Measurements from ENCODE around the gene IL36G.

Gene IL36G

DNA sequence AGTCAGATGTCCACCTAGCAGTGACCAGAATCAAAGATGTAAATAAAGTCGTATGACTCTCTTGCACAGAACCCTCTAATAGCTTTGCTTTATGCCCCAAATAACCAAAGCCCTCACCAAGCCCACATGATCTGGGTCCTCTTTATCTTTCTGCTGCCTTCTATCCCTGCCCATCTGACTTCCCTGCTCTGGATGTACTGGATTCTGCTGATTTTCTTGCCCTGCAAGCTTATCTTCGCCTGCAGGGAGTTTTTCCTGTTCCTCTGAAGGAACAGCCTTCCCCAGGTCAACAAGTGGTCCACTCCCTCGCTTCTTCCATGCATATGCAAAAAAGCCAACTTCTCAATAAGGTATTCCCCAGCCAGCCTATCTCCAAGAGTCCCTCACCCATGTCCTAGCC is 56.2 kb downstream of the IL36G start:
- Histone ChIP-seq H3K36me3 (ENCODE audit: control insufficient read depth in 2 of 2, insufficient read depth in 2 of 2, low read length in 2 of 2) (no peaks in the 10 kb centered on the region), H3K27me3 (ENCODE audit: control insufficient read depth in 2 of 2, insufficient read depth in 2 of 2, low read length in 2 of 2) (no peaks in the 10 kb centered on the region), H3K9ac (ENCODE audit: low read depth in 1 of 2, low read length in 2 of 2) (no peak overlapping the region), H3K4me3 (ENCODE audit: low read length in 2 of 2) (no peak overlapping the region), H3K4me1 (ENCODE audit: control insufficient read depth in 2 of 2, insufficient read depth in 2 of 2, low read length in 2 of 2) (no peaks in the 10 kb centered on the region), H3K9me3 (ENCODE audit: control insufficient read depth in 2 of 2, low read length in 2 of 2) (no peaks in the 10 kb centered on the region), H3K27ac (ENCODE audit: low read depth in 2 of 2, low read length in 2 of 2) (no peak overlapping the region)

Measured in mucosa of rectum (tissue), 2 donors.